SK-N-DZ (cell line): ENCODE data around the gene PAFAH1B1.

Source experiments
- DNase-seq: peaks from one replicate; pipeline ENCODE4 v3.0.0-alpha.2; 2015; ENCODE audit warnings: low spot score

The PAFAH1B1 gene

DNA sequence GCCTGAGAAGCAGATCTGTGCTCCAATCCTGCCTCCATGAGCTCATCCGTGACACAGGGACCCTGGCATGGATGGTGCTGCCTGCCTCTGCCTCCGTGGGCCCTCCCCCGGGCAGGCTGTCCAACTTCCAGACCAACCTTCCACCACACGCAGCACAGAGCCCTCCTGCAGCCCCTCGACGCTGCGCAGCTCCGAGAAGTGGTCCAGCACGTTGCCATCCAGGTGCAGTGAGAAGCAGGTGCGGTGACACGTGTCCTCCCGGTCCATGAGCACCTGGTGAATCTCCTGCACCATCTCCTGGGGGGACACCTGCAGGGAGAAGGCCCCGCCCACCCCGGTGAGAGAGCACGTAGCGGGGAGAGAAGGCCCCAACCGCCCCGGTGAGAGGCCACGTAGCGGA is 109.7 kb downstream of the PAFAH1B1 start:
- no peak for DNase-seq

DNA sequence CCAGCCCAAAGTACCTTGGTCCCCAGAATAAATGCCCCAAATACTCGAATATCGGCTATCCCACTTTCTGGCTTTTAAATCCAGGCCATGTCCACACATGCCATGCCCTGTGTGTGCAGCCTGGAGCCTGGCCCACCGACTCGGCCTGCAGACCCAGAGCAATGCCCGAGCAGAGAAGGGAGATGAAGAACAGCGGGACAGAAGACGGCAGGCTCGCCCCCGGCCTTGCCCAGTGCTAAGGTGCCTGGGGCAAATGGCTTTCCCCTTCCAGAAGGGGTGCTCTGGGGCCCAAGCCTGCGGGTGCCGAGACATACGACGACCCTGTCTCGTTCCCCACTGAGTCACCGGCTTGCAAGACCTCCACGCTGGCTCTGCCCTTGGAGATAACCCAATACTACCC is 110.2 kb downstream of the PAFAH1B1 start:
- no peak for DNase-seq

DNA sequence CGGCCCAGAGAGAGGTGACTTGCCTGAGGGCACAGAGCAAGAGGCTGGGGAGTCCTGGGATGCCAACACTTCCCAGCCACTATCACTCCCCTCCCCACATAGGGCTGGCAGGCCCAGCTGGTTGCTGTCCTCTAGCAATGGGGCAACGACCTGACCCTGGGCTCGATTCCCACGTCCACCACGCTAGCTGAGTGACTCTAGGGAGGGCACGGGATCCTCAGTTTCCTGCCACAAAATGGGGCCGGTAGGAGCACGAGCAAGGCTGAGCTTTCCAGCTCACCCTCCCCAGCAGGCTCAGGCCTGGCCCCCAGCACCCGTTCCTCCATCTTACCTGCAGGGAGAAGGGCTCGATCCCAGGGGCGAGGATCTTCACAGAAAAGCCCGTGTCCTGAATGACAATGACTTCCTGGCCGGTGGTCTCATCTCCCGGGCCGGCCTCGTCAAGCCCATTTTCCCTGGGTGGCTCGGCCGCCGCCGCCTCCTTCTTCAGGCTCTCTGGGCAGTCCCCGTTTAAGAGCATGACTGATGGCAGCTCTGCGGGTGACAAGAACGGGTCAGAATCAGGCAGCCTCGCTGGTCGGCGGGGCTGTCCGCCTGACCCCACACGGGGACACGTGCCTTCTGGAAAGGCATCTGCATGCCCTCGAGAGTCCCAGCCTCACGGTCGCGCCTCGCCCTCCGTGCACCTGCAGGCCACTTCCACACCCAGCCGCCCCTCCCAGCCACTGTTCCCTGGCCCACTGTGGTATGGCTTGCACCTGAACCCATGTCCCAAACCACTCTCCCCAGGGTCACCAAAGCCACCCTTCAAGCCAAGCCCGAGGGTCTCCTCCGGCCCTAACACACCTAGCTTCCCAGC is 110.8 kb downstream of the PAFAH1B1 start:
- DNase-seq, result no peak

DNA sequence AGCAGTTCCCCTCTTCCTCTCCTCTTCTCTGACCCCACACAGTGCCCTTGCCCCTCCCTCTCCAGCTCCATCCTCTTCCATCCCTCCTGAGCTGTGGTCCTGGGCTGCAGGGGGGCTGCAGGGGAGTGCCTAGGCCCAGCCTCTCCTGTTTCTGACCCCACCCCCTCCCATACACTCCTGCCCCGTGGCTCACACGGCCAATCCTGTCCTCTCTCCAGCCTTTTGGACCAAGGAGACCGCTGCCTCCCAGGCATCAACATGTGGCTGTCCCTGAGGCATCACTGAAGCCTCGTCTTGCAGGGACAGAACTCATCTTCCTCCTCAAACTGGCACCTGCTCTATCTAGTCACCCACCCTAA is 111.4 kb downstream of the PAFAH1B1 start:
- no peak for DNase-seq

DNA sequence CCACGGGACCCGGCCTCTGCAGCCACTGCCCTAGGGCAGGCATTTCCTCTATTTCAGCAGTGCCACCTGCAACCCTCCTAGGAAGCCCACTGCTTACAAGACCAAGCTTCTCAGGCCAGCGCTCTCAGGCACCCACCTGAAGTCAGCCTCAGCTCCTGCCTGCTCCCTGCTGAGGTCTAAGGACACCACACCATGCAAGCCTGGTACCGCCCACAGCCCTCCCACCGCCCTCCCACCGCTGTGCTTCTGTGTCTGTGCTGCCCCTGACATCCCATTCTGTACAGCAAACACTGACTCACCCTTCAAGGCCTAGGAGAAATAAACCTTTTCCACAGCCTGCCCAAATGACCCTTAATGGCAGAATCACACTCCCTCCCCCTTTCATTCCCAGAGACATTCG is 111.8 kb downstream of the PAFAH1B1 start:
- no peak for DNase-seq

DNA sequence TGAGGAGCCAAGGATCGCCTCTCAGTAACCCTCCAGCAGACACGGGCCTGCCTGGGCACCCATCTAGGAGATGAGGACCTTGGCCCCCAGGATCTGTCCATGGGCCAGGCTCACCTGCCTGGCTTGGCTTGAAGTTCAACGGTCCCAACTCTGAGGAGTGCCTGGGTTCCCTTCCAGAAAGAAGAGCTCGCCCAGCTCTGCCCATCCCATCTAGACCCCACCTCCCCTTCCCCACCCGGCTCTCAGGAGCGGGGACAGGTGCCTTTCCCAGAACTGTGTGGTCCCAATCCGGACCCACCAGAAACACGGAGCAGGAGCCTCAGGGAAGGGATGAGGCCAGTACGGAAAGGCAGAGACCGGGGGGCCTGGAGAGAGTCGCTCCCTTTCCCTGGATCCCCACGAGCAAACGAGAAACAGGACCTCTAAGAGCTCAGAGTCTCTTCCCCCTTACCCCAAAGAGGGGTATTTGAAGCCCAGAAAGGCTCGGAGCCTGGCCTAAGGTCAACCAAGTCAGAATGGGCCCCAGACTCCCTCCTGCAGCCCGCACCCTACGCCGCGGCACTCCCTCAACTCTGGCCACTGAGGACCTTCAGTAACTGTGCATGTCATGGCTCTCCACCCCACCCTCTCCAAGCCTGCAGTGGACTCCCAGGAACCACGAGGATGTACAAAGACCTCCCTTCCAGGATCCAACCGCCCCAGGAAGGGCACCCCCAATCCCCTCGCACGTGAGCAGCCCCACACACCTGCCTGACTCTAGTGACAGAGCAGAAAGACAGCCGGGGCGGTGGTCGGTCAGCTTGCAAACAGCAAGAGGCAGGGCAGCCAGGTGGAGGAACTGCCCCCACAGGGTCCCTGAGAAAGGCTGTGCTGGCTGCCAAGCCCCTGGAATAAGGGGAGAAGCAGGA is 112.7 kb downstream of the PAFAH1B1 start:
- DNase-seq, result no peak

DNA sequence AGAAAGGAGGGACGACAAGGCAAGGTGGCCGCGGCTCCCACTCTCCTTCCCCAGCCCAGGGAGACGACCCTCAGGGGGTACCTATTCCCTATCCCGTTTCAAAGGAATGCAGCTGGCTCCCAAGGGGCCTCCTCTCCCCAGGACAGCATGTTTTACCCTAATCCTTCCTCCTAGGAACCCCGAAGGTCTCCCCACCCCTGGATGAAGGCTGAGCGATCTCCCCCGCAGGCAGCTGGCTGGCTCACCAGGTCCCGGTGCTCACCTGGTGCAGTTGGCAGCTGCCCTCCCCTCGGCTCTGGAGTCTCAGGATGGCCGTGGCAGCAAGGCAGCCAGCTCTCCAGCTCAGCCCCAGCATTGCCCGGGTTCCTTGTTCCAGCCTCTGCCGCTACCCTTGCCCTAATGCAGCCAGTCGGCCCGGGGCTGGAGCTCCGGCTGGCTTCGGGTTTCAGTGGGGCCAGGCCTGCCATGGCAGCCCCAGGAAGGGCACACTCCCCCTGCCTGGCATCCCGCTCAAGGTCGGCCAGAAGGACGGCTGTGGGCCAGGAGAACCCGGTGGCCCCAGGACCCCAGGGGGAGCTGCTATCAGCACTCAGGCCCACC is 113.6 kb downstream of the PAFAH1B1 start:
- DNase-seq, result no peak

DNA sequence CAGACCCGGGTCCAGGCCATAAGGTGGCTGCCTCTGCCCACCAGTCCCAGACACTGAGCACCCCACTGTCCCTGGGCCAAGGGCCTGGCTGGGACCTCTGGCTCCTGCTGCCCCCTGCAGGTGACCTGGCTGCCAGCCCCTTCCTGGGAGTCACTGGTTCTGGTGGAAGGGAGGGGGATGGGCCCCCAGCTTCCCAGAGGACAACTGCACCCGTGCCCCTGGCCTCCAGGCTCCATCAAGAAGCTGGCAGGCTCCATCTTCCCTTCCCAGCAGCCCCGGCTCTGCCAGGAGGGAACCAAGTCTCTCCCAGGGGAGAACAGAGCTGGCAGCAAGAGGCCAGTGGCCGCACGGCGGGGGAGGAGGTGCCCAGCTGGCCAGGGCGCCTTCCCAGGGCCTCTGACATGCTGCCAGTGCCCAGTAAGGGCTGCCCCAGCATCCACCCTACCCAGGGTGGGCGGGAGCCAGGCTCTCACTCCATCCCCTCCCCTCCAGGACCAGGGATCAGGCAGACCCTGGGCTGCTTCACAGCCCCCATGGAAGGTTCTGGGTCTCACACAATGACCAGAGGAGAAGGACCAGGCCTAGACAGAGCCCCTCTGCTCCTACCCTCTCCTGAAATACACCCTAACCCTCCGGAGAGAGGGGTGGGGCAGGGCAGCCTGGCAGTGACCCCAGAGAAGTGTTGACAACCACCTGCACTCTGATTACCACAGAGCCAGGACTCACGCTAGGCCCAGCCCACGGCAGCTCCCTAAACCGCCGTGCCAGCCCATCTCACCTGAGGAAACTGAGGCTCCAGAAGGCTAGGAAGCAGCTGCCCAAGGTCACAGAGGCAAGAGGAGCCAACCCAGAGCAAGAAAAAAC is 114.5 kb downstream of the PAFAH1B1 start:
- DNase-seq, result peak; percentile 39

DNA sequence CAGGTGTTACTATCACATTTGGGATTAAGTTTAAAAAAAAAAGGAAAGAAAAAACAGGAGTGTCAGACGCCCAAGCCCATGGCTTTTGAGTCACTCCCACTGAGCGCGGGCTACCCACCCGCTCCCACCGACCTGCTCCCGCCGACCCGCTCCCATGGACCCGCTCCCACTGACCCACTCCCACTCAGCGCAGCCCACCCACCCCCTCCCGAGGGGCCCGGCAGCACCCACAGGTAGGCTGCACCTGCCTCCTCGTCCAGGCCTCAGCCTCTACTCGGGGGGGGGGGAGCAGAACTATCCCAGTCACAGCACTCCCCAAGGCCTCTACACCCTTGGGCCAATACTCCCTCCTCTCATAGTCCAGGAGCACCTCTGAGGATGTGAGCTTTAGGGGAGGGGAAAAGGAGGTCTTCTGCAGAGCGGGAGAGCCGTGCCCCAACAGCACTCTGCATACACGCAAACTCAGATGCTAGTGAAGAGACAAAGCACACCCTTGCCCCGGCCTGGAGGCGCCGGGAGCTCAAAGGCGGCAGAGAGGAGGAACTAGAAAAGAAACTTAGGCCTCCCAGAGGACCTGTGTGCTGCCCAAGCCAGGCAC is 115.2 kb downstream of the PAFAH1B1 start:
- DNase-seq, result no peak

DNA sequence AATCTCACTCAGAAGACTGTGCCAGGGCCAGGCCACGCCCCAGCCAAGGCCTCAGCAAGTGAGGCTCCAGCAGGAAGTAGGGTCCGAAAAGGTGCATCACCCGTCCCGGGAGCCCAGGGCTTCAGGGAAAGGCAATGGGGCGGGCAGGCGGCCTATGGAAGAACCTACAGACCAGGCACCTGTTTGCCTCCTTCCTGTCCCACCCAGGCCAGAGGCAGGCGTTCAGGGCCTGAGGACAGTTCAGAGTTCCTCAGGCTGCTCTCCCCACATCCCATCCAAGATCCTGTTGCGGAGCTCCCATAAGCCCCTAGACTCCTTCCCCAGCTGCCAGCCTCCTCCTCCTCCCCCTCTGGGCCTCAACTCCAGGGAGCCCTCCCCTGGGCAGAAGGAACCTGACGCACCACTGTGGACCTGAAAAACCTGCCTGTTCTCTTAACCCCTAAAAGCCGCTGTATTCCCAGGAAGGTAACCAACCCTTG is 115.8 kb downstream of the PAFAH1B1 start:
- no peak for DNase-seq

DNA sequence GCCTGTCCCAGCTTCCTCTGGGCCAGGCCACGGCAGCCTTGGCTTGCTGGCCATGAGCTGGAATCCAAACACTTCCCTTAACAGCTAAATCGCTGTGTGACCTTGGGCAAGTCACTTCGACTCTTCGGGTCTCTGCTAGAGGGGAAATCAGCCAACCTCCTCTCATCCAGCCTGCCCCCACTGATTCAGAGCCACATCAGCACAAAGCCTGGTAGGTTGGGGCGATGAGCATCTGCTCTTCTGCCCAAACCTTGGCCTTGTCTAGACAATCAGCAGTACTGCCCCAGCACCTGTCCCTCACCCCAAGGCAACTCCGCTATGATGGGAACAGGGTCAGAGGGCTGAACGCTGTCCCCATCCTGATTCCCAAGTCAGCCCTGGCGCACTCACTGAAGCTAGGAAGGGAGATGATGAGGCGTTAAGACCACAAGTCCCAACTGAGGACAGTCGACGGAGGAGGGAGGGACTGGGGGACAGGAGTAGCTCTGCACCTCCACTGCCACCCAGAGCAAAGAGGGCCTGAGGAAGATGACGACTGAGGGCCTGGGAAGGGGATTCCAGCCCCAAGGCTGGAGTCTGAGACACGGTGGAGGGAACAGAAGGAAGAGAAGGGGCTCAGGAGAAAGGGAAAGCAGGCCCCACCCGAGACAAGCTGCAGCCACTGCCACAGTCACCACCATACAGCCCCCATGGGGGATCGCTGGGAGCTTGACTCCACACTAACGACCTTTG is 116.8 kb downstream of the PAFAH1B1 start:
- no peak for DNase-seq

DNA sequence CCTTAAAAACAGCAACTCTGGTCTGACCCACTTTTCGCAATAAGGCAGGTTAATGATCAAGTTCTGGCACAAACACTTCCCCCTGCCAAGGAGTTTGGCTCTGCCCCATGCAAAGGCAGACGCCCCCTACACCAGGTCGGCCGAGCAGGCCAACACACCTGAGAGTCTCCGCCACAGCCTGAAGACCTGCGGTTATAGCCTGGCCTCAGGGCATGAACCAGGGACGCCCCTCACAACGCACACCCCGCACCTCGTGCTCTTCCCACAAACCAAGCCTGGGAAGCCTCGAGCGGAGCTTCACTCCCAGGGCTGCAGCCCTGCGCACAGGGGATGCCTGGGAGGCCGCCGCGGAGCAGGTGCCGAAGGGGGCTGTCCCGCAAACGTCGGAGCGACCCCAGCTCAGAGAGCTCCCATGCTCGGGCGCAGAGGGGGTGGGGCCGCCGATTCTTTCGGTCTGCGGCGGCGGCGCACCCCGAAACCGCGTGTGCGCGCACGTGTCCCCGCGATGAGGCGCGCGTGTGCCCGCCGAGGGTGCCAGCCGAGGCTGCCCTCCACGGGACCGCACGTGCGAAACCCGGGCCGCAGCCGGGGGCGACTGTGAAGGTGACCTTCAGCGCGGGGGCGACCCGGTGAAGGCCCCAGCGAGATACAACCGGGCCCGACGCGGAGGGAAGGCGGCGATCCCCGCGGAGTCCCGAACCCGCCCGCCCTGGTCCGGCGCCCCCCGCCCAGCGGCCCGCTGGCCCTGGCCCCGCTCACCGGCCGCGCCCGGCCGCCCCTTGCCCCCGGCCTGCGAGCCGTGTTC is 117.6 kb downstream of the PAFAH1B1 start:
- DNase-seq, result no peak

DNA sequence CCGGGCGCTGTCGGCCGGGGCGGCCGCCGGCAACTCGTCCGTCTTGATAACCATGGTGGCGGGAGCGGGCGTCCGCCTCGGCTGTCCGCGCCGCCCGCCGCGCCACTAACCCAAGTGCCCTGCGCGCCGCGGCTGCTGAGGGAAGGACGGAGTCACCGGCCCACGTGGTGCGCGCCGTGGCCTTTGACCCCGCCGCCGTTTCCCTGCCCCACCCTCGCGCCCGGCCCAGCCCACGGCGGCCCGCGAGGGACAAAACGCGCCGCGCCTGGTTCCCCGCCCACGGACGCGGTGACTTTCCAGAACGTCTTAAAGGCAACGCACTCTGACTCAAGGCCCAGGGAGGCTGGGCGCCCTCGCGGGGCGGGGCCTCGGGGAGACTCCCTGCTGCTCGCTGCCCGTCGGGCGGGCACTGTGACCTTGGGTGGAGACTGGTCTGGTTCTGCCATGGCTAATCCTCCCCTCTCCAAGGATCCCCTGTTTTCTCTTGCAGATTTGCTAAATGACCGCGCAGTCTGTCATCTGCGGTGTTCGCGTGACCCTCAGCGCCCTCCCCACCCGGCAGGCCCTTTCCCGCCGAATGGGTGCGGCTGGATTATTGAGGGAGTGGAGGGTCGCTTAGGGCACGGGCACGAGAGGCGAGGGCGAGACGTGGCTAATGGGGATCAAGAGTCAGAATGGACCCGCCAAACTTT is 118.3 kb downstream of the PAFAH1B1 start, which contains the start of gene CLUH:
TSS of gene CLUH (minus strand) at position 157 of the 692 bp plus-strand sequence. CDS start at position 54, 103 bp downstream.
- DNase-seq, result peak; percentile 97

DNA sequence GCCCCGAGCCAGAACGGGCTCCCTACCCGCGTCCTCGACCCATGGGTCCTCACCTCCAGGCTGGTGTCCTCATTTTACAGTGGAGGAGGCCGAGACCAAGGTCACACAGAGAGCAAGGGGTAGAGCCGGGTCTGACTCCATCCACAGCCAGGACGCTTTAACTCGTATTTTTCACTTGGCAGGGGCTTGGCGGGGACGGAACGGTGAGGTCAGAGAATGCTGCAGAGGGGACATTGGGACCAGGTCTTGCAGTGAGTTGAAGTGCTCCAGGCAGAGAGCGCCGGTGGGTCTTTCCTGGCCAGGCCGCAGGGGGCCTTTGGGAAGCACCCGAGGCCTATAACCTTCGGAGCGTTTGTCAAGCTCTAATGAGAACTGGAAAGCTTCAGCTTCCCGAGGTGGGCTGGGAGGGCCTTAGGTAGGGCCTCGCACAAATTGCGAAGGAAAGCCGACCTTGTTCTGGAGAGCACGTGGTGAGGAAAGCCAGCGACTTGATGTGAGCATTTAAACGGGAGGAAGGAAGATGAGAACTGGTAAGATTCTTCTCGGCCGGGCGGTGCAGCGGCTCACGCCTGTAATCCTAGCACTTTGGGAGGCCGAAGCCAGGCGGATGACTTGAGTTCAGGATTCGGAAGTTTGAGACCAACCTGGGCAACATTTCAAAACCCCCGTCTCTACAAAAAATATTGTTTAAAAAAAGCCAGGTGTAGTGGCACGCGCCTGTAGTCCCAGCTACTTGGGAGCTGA is 119.0 kb downstream of the PAFAH1B1 start:
- DNase-seq, result peak; percentile 69

DNA sequence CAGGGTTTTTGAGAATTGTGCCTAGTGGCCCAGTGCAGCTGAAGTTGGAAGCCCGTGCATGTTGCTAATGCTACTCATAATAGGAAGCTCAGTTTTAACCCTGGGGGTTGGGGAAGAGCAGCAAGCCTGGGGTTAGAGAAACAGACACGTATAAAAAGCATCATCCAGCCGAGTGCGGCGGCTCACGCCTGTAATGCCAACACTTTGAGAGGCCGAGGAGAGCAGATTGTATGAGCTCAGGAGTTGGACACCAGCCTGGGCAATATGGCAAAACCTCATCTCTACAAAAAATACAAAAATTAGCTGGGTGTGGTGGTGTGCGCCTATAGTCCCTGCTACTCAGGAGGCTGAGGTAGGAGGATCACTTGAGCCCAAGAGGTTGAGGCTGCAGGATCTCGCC is 120.4 kb downstream of the PAFAH1B1 start:
- DNase-seq, result no peak

DNA sequence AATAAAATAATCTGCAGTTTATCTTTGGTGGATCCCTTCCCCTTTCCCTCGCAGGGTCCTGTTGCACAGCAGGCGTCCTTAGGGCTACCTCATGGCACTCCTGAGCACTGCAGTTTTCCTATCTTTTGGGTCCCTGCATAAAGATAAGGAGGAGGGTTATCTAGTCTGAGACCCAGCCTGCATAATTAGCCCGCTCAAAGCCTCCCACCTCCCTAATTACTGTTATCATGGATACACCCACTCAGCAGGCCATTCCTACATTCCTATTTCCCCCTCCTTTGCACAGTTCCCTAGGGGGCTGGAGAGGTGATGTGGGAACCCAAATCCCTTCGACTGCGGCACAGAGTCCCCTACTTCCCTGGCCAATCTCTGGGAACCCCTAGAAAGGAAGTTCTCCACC is 123.2 kb downstream of the PAFAH1B1 start:
- no peak for DNase-seq

DNA sequence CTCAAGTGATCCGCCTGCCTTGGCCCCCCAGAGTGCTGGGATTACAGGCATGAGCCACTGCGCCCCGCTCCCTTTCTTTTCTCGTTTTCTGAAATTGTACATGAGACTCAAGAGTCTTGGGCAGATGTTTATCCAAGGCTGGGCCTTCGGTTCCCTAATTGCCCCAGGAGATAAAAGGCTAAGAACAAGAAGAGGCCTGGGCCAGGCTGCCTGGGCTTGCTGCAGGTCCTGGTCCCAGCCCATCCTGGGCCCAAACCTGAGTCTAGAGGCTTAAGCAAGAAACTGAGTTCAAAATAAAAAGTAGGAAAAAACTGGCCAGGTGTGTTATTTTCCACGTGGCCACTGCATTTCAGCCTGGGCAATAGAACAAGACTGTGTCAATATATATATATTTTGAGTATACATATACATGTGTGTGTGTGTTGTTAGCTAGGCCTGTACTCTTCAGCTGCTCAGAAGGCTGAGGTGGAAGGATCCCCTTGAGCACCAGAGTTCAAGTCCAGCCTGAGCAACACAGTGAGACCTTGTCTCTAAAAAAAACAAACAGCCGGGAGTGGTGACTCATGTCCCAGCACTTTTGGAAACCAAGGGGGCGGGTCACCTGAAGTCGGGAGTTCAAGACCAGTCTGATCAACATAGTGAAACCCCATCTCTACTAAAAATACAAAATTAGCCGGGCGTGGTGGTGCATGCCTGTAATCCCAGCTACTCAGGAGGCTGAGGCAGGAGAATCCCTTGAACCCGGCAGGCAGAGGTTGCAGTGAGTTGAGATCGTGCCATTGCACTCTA is 124.9 kb downstream of the PAFAH1B1 start:
- no peak for DNase-seq
